Smooth muscle cell of trachea (primary cell): Measurements from ENCODE around the gene SPAST. TPM values are rescaled to one million over a fixed set of nuclear protein-coding genes. Genes with fewer than 3 reads are reported as not detected.

Source experiments
- total RNA-seq: library from RNA; depleted of rRNA; stranded (reverse); fragments of >200 nt; gene quantifications from 2 replicates; pipeline ENCODE4 v1.2.1, GENCODE V29; 2014

The SPAST gene
- 24.4 and 24.8 TPM in 2 replicates for total RNA-seq

GRCh38 chr2:32063310-32064020, at the start of gene SPAST:
TSS of gene SPAST (plus strand) at chr2:32063556. CDS start at chr2:32063832, 276 bp downstream.

GRCh38 chr2:32039447-32040219, 23.7 kb upstream of the SPAST start, which contains the start of gene DPY30:
TSS of gene DPY30 (minus strand) at chr2:32039805. CDS start at chr2:32039456, 349 bp downstream.

Other genes starting within 250 kb of the SPAST start
- gene MEMO1, start 52.5 kb upstream of the SPAST start, total RNA-seq, result 46.4 and 49.1 TPM in 2 replicates
- gene DPY30, start 23.8 kb upstream of the SPAST start, total RNA-seq, result 54.7 and 81.6 TPM in 2 replicates
- 20.2 and 26.6 TPM in 2 replicates for gene SLC30A6, start 102.3 kb downstream of the SPAST start, total RNA-seq
- not detected in 2 replicates for gene NLRC4, start 201.3 kb downstream of the SPAST start, total RNA-seq
- gene YIPF4, start 214.3 kb downstream of the SPAST start, total RNA-seq, result 14.1 and 24.9 TPM in 2 replicates